GM18858 (cell line): ENCODE data around the gene ARPP21.
A peak's percentile ranks its signal among the peaks of the same experiment; 100 is the strongest.

Experiments used
- ATAC-seq: cut with Tn5 transposase; IDR thresholded peaks from one replicate; pipeline ENCODE4 v1.9.1; 2021; ENCODE audit not compliant: unreplicated experiment

ARPP21 gene

GRCh38 chr3:35727179-35727578 is 87.9 kb downstream of the ARPP21 start:
- ATAC-seq: no peak

GRCh38 chr3:35733341-35733740 is 94.0 kb downstream of the ARPP21 start:
- no peak for ATAC-seq

GRCh38 chr3:35733864-35734263 is 94.5 kb downstream of the ARPP21 start:
- ATAC-seq: no peak

- no peak for ATAC-seq
Observed at GRCh38 chr3:35737080-35737479, 97.8 kb downstream of the ARPP21 start.

GRCh38 chr3:35737527-35737926 is 98.2 kb downstream of the ARPP21 start:
- no peak for ATAC-seq

- no peak for ATAC-seq
Observed at GRCh38 chr3:35737934-35738706, 98.8 kb downstream of the ARPP21 start.

GRCh38 chr3:35739181-35739809 is 100.0 kb downstream of the ARPP21 start:
- ATAC-seq: no peak

- ATAC-seq: no peak
Observed at GRCh38 chr3:35739964-35740527, 100.7 kb downstream of the ARPP21 start.

GRCh38 chr3:35743218-35743617 is 103.9 kb downstream of the ARPP21 start:
- ATAC-seq: no peak

- no peak for ATAC-seq
Observed at GRCh38 chr3:35744419-35744818, 105.1 kb downstream of the ARPP21 start.

- no peak for ATAC-seq
Observed at GRCh38 chr3:35745351-35745750, 106.0 kb downstream of the ARPP21 start.

GRCh38 chr3:35745802-35746484 is 106.6 kb downstream of the ARPP21 start:
- ATAC-seq: peak; percentile 45

GRCh38 chr3:35746492-35746891 is 107.2 kb downstream of the ARPP21 start:
- no peak for ATAC-seq

- no peak for ATAC-seq
Observed at GRCh38 chr3:35748144-35748543, 108.8 kb downstream of the ARPP21 start.

- no peak for ATAC-seq
Observed at GRCh38 chr3:35751207-35751606, 111.9 kb downstream of the ARPP21 start.

- ATAC-seq: no peak
Observed at GRCh38 chr3:35757991-35758757, 118.8 kb downstream of the ARPP21 start.

- ATAC-seq: no peak
Observed at GRCh38 chr3:35760146-35760545, 120.8 kb downstream of the ARPP21 start.

- no peak for ATAC-seq
Observed at GRCh38 chr3:35761311-35761710, 122.0 kb downstream of the ARPP21 start.

GRCh38 chr3:35772381-35773015 is 133.2 kb downstream of the ARPP21 start:
- ATAC-seq: no peak

GRCh38 chr3:35773417-35773816 is 134.1 kb downstream of the ARPP21 start:
- no peak for ATAC-seq
